ENCODE results near the gene ELK1.

The ELK1 gene

DNA sequence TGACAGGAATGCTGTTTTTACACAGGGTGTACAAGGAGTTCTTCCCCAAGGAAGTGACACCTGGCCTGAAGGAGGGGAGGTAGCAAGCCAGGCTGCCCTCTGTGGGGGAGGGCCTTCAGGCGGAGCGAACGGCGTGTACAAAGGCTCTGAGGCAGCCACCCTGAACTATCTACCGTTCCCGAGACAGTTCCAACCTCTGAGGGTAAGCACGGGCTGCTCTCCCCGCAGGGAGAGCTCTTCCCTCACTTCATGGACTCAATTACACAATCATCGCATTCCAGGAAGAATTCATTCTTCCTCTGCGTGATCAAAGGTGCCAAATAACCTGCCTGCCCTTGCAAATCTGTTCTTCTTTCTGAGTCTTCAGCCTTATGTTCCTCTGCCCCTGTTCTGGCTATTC lies 4.8 kb downstream of the ELK1 start:
- no peak for DNase-seq (ENCODE audit: low read depth in 2 of 2)

DNA sequence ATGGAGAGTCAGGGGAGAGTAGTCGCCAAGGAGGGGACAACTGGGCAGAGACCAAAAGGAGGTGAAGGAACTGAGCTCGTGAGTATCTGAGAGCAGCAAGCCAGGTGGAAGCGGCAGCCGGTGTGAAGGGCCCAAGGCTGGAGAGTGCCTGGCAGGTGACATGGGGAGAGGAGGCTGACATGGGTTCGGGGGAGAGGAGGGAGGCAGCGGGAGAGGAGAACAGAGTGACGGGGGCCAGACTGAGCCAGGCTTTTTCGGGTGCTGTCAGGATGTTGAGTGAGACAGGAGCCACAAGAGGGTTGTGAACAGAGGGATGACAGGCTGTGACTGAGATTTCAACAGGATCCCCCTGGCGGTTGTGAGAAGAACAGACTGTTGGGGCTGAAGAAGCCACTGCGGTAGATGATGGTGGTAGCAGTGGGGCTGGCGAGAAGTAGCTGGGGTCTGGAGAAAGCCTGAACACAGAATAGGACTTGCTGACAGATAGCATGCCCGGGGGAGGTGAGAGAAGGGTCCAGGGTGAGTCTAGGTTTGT lies 5.7 kb downstream of the ELK1 start:
- DNase-seq (ENCODE audit: low read depth in 2 of 2), result no peak

DNA sequence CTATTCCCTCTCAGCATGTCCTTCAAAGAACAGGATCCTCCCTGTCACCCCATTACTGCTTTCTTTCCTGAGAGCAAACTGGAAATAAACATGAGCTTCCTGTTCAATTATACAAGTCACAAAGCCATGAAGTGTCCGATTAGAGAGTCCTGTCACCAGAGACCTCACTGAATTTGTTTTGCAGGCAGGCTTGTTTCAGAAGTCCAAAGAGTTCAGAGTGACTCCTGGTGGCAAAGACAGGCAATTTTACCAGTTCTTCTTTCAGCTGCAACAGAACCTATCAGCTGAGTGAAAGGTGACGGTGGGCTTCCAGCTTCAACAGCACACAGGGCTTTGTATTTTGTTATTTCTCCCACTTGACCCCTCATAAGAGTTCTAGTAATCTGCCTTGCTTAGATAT lies 6.4 kb downstream of the ELK1 start:
- no peak for DNase-seq (ENCODE audit: low read depth in 2 of 2)

DNA sequence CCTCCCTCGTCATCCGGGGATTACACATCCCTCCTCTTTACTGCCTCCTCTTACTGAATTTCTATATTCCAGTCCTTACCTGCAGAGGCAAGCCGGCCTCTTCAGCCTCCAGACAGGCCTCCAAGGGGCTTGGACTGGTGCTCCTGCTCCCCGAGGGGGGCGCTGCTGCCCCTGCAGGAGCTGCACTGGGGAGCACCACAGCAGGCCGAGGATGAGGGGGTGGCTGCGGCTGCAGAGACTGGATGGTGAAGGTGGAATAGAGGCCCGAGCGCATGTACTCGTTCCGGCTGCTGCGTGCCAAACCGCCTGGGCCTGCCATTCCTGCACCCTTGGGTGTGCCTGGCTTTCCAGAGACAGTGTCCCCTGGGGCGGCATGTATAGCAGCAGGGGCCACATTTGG lies 11.5 kb downstream of the ELK1 start:
- DNase-seq (ENCODE audit: low read depth in 2 of 2), result no peak

DNA sequence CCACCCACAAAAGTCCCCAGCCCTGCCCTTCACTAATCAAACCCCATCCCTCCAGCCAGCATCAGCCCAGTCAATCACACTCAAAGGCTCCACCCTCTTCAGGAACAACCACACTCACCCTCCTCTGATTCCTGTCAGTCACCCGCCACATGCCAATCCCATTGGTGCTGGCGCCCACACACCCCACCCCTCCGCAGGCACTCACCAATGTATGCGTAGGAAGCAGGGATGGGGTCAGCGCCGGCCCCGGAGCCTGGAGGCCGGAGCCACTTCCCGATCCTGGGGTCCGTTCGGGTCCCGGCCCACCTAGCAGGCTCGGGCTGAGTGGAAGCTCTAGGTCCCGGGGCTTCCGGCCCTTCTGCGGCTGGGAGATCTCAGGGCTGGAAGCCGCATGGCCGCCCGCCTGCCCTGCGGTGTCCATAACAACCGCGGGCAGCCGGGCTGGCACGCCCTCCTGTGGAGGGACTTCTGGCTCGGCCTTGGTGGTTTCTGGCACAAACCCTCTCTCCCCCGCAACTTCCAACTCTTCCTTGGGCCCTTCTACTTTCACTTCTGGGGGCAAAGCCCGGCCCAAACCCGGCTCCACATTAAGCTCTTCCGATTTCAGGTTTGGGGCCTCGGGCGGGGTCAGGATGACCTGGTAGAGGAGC lies 12.7 kb downstream of the ELK1 start:
- DNase-seq (ENCODE audit: low read depth in 2 of 2), result peak in 1 of 2 donors; percentile 29

DNA sequence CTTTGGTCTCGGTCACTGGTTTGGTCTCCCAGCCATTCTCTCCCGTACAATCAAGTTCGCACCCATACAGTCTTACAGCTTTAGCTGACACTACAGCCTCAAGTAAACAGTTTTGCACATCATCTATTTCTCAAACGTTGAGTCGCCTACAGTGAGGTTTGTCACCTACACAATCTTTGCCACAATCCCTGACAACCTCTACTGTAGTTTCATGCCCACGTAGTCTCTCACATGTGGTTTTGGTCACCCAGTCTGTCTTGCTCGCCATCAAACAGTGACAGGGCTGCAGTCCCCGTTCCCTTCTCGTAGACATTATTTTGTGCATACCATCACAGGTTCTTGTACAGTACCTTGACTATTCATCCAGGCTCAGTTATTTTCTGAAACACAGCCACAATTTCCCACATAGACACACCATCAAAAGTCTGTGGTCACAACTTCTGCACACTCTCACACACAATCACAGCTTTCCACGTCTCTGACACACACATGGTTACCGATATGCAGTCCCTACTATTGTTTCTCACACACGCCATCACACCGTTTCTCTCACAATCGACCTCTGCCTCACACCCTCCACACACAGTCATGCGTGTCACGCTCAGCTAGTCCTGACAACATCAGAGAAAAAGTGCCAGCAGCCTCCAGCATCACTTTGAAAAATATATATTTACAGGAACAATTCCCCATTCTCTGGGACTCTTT lies 15.3 kb downstream of the ELK1 start:
- DNase-seq (ENCODE audit: low read depth in 2 of 2), result no peak

DNA sequence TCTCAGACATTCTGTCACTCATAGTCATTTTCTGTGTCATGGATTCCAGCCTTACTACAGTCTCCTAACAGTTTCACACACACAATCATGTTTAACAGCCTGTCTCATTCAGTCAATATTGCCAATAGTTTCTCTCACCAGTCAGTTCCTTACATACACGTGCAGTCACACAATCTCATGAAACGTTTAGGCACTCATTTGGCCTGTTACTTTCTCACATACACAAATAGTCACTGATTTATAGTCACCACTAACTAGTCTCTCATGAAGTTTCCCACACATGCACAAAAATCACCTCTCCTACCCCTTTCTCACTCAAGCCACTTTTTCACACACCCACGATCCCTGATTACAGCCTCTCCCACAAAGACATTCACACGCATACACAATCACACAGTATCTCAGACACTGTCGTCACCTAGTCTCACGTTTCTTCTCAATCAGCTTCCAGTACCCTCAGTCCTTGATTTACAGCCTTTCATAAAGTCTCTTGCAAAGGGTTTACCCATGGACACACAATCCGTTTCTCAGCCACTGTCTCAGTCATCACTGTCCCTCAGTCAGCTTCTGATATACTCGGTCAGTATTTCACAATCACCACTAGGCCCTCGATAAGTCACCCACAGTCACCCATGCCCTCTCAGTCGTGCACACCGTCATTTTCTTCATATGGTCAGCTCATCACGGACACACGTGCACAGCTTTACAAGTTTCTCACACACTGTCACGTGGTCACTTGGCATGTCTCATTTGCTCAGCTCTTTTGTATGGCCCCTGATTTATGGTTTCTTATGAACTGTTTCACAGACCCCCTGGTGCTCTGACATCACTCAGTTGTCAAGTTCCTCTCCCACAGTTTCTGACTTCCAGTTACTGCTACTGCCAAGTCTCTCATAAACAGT lies 16.4 kb downstream of the ELK1 start:
- DNase-seq (ENCODE audit: low read depth in 2 of 2), result no peak

DNA sequence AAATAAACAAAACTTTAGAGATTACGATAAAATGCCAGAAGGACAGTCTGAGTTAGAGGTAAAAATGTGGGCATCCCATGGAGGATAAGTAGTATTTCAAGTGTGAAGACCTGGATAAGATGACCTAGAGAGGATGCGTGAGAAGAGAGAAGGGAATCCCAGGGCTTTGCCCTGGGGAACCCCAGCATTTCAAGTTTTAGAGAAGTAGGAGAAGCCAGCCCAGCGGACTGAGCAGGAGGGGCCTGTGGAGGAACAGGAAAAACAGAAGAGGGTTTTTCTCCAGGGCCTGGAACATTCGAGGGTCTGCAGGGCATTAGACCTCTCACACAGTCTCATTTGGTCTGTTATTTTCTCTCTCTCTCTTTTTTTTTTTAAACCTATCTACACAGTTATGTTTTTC lies 17.7 kb downstream of the ELK1 start:
- DNase-seq (ENCODE audit: low read depth in 2 of 2), result no peak

DNA sequence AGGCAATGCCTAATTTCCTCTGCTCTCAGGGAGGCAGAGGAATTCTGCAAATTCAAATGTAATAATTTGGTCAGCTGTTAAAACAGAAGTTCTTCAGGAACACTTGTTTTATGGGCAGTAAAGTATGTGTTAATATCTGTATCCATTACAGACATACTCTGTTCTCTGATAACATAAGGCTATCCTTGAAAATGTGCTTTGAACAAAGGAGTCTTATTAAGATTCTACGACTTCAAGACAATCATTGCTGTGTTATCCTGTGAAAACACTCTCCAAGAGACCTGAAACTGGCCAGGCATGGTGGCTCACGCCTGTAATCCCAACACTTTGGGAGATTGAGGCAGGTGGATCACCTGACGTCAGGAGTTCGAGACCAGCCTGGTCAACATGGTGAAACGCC lies 18.7 kb downstream of the ELK1 start:
- DNase-seq (ENCODE audit: low read depth in 2 of 2), result no peak

DNA sequence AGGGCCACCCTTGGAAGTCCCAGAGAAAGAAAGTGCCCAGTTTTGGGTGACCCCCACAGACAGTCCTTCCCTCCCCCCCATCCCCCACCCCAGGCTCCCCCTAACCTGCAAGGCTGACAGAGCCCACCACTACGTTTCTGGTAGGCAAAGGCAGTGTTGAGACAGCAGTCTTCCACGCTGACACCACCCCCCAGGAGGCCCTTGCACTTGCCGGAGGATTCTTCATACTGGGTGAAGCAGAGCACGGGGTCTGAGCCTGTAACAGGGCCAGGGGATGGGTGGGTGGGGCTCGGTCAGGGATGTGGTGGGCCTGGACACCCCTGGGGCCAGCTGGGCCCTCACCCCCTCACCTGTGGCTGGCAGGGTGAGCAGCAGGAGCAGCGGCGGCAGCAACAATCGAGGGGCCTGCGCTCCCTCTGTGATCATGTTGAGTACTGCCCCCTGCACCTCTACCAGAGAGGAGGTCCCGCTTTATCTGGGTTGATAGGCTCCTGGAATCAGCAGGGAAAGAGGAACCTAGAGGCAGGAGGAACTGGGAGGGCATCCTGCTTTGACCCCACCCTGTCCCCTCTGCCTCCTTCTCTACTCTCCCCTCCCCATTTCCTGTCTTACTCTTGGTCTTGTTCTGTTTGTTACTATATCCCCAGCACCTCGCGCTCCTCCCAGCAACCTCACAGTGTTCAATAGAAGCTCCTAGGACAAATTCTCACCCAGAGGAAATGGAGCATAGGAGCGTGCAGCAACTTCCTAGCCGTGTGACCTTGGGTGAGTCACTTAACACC lies 20.8 kb downstream of the ELK1 start, which contains the start of gene CFP:
Gene CFP, minus strand, starts transcription at position 512 of the 782 bp plus-strand sequence. Its CDS starts 86 bp downstream, at position 426.
- no peak for DNase-seq (ENCODE audit: low read depth in 2 of 2)

DNA sequence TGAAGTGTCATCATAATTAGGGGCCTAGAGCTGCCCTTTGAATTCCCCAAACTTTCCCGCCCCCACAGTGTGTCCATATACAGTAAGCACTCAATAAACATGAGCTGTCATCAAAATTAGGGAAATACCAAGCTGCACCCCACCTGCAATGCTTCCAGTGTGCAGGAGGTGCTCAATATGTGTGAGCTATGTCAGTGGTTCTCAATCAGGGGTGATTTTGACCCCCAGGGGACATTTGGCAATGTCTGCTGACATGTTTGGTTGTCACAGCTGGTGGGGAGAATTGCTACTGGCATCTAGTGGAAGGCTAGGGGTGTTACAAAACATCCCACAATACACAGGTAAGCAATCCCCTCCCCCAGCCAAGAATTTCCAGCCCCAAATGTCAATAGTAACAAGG lies 21.4 kb downstream of the ELK1 start:
- DNase-seq (ENCODE audit: low read depth in 2 of 2), result no peak

DNA sequence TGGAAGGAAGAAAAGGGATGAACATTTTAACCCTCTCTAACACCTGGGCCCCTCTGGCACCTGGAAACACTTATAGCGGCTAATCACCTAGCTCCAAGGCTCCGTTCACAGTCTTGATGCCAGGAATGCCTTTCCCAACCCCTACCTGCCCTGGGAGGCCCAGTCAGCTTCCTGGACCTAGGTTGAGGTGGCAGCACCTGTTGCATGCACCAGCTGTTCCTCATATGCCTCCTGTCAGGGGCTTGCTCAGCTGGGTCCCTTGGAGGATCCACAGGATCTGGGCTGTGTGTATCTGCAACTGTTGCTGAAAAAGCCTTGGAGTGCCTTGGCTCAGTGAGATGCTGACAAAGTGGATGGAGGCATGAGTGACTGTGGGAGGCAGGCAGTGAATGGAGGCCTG lies 25.0 kb downstream of the ELK1 start:
- no peak for DNase-seq (ENCODE audit: low read depth in 2 of 2)

DNA sequence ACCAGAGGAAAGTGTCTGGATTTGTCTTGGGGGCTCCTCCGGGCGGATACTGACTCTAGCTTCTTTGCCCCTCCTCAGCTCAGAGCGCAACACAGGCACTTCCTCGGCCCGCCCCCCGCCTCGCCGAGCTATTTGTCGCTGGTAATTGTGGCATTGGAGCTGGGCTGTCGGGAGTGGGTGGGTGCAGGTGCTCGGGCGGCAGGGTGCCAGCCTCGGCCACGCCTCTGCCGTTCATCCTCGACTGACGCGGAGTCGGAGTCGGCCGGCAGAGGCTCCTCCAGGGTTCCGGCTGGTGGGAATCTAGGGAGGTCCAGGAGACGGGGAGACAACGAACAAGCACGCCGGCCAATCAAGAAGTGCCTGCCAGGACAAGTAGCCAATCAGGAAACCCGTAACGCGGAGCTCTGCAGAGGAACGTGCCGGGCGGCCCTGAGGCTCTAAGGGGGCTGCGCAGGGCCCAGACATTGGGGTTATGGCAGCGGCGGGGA lies 26.8 kb downstream of the ELK1 start:
- peak in 1 of 2 donors; percentile 26 for DNase-seq (ENCODE audit: low read depth in 2 of 2)

DNA sequence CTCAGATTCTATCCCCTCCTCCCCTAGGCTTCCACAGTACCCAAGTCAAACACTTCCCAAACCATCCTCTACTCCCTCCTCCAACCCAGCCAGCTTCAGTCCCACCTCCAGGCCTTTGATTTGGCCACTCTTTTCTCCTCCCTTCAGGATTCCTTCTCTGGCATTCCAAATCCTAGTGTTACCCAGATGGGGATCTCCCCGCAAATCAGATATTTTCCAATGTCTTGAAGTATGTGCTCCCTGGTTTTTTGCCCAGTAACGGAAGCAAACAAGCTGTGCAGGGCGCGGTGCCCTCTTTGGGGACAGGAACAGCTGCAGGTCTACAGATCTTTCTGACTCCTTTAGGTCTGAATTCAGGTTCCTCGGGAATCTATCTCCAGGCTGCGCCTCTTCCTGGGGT lies 28.5 kb downstream of the ELK1 start:
- DNase-seq (ENCODE audit: low read depth in 2 of 2), result no peak

DNA sequence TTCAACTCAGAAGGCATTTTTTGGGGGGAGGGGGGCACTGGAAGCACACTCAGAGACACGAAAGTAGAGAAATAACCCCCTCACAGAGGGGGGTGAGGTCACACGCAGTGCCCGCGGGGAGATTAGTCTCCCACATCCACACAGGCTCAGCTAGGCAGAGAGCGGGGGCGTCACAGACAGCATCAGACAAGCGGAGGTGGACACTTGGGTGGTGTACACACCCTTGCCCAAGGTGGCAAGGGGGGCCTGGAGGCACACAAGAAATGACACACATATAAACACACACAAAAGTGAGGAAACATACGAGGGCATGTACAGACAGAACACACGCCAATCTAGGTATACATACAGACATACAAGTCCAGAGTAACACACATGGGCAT lies 30.1 kb downstream of the ELK1 start:
- DNase-seq (ENCODE audit: low read depth in 2 of 2), result no peak

DNA sequence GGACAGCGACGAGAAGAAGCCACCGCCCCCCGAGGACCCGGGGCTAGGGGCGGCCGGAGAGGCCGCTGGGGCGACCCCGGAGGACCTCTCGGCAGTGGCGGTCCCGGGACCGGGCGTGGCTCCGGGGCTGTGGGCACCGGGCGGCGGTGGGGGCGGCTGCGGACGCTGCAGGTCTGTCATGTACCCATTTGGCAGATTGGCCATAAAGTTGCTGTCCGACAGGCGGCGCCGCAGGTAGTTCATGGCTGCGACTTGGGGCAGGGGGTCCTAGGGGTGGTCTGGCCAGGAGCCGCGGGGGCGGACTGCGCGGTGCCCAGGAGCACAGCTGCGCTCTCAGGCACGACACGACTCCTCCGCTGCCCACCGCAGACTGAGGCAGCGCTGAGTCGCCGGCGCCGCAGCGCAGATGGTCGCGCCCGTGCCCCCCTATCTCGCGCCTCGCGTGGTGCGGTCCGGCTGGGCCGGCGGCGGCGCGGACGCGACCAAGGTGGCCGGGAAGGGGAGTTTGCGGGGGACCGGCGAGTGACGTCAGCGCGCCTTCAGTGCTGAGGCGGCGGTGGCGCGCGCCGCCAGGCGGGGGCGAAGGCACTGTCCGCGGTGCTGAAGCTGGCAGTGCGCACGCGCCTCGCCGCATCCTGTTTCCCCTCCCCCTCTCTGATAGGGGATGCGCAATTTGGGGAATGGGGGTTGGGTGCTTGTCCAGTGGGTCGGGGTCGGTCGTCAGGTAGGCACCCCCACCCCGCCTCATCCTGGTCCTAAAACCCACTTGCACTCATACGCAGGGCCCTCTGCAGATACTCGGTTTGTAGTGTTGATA lies 30.7 kb downstream of the ELK1 start, which contains the start of gene SYN1:
Gene SYN1, minus strand, starts transcription at position 372 of the 817 bp plus-strand sequence. Its CDS starts 129 bp downstream, at position 243.
- peak; percentile 67 to 70 for DNase-seq (ENCODE audit: low read depth in 2 of 2)

DNA sequence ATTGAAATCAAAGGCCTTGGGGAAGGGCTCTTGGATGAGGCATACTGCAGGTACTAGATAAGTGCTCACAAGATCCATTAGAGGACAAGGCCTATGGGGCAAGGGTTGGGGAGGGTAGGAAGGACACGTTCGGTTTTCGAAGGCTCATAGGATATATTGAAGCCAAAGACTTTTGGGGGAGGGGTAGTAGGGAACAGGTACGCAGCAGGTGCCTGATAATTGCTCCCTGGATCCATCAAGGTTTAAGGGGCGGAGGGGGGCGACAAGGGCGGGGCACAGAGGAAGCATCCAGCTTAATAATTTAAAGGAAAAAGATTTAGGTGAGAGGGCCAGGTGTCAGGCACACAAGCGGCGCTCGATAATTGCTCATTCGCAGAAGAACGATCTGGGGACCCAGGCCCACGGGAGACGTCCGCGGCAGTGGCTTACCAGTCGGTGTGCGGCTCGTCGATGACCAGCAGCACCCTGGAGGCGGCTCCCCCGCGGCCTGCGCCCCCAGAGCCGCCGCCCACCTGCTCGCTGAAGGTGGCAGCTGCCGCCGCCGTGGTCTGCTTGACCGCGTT lies 31.4 kb downstream of the ELK1 start:
- DNase-seq (ENCODE audit: low read depth in 2 of 2), result no peak

DNA sequence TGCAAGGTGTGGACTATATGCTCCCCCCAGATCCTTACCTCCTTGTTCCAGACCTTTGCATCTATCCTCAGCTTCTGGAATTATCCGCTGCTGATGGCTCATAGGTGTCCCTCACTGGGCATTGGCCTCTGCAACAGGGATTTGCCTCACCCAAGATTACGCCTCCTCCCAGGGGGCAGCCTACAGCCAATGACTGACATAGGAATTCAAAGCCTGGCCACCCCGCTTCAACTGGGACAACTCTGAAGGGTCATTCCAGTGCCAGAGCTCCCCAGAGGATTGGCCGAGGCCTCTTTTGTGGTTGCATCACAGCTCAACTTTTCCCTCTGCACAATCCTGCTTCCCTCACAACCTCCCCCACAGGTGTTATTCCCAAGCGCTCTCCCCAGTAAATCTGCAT lies 35.7 kb downstream of the ELK1 start:
- no peak for DNase-seq (ENCODE audit: low read depth in 2 of 2)

DNA sequence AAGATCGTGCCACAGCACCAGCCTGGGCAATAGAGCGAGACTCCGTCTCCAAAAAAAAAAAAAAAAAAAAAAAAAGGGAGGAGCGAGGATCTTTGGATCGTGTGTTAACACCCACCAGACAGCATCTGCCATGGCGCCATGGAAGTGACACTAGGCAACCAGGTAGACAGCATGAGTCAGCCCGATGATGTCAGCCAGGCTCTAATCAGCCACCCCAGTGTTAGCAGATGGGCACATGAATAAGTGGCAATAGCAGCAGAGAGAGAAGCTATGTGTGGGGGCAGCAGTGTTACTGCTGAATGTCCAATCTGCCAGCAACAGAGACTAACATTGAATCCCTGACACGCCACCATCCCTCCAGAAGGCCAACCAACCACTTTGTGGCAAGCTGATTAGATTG lies 37.3 kb downstream of the ELK1 start:
- DNase-seq (ENCODE audit: low read depth in 2 of 2), result no peak

DNA sequence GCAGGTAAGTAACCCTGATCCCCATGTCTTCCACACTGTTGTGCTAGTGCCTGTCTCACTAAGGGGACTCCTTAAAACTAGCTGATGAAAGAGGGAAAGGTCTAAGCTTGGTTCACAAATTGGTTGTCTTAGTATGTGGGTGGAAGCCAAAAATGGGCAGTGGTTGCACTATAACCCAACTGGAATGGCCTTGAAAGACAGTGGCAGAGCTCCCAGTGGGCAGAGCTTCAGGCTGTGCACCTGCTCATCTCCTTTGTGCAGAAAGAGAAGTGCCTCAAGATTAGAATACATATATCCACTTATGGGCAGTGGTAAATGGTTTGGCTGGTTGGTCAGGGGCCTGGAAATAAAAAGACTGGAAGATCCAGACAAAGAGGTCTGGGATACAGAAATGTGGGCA lies 37.9 kb downstream of the ELK1 start:
- DNase-seq (ENCODE audit: low read depth in 2 of 2), result no peak

Measured in stimulated activated CD4-positive, alpha-beta T cell treated with anti-CD3 and anti-CD28 coated beads, Interleukin-1b, Interleukin-23, amount 100 ng/mL, for 4 hours (primary cell).